HG03108 (cell line): ENCODE data around the gene WDR5.

Experiments
- ATAC-seq: cut with Tn5 transposase; IDR thresholded peaks from one replicate; pipeline ENCODE4 v1.9.1; 2021; ENCODE audit warnings: moderate library complexity; ENCODE audit not compliant: unreplicated experiment

The WDR5 gene

DNA sequence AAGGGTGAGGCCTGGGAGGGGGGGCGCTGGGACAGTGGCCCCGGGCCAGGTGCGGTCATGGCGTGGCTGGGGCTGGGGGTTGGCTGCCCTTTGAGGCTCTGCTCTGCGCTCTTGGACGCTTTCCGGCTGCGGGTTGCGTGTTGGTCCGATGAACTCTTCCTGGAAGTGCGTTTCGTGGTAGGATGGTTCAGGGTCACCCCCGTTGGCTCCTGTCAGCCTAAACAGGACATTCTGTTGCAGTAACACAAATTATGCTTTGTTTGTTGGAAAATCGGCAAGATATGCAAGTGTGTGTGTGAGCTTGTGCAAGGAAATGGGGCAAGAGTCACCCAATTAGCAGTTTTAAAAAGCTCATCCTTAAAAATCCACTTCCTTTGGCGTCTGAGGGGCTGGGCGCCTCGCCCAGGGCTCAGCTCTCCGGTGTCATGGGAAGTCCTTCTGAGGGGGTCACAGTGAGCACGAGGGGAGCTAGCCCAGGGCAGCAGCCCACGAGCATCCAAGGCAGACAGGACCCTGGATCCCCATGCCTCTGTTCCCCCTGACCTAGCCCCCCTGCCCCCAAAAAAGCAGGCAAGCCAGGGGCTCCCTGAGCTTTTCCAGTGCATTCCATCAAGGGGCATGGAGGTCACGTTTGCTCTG is 50.7 kb downstream of the WDR5 start:
- no peak for ATAC-seq

- no peak for ATAC-seq
Measured at GRCh38 chr9:134187110-134187531, 51.2 kb downstream of the WDR5 start.

GRCh38 chr9:134187891-134188385 is 52.1 kb downstream of the WDR5 start:
- ATAC-seq, result no peak

GRCh38 chr9:134188386-134189144 is 52.7 kb downstream of the WDR5 start:
- ATAC-seq, result no peak

- no peak for ATAC-seq
Measured at GRCh38 chr9:134189145-134189469, 53.2 kb downstream of the WDR5 start.

GRCh38 chr9:134189470-134190231 is 53.8 kb downstream of the WDR5 start:
- ATAC-seq, result no peak

DNA sequence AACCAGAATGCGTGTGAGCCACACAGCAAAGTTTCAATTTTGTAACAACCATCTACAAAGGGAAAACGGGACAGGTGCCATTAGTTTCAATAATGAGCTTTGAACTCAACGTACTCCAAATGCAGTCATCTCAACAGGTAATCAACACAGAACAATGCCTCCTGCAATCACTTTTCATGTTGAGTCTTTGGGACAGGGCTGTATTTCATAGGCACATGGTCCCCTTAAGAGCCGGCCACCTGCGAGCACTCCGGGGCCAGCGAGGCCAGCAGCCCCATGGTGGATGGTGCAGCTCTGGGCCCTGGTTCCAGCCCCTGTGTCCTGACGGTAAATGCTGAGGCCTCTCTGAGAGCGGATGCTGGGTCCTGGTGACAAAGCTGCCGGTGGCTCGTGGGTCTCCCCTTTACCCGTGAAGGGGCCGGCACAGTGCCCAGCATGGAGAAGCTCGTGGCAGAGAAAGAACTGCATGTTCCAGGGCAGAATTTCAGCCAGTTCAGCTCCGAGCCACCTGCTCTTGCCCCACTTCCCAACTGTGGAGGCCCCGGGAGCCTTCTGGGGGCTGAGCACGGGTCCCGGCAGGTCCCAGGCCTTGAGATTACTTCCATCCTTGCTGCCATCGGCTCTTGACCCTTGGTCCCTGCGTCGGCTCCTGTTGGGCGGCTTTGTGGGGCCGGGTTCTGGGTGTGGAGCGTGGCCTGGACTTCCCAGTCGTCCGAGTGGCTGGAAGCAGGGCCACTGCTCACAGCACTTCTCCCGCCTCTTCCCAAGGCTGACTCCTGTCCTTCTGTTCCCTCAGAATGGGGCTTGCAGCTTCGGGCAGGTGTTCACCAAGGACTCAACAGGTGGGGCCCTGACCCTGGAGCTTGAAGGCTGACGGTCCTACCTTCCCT is 54.6 kb downstream of the WDR5 start:
- no peak for ATAC-seq

DNA sequence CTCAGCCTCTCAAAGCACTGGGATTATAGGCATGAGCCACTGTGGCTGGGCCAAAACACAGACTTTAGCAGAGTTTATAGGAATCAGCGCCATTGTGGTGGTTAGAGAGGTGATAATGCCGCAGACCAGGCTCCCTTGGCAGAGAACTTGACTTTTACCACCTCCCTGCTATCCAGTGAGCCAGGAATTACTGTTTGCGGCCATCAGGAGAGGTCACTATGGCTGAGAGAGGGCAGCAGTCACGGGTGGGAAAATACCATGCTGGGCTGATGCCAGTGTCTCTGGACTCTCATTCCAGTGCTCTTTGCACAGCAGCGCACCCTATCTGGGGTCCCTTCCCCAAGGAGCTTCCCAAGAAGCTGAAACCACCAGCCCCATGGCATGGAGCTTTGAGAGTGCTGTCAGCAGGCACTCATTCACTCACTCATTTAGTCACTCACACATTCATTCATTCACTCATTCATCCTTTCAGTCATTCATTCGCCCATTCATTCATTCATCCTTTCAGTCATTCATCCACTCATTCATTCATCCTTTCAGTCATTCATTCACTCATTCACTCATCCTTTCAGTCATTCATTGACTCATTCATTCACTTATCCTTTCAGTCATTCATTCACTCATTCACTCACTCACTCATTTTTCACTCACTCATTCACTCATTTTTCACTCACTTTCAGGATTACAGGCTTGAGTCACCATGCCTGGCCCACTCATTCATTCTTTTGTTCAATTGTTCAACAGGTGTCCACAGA is 55.8 kb downstream of the WDR5 start:
- no peak for ATAC-seq

- ATAC-seq, result no peak
Measured at GRCh38 chr9:134192311-134192950, 56.5 kb downstream of the WDR5 start.

- ATAC-seq, result no peak
Measured at GRCh38 chr9:134192951-134193731, 57.3 kb downstream of the WDR5 start.

DNA sequence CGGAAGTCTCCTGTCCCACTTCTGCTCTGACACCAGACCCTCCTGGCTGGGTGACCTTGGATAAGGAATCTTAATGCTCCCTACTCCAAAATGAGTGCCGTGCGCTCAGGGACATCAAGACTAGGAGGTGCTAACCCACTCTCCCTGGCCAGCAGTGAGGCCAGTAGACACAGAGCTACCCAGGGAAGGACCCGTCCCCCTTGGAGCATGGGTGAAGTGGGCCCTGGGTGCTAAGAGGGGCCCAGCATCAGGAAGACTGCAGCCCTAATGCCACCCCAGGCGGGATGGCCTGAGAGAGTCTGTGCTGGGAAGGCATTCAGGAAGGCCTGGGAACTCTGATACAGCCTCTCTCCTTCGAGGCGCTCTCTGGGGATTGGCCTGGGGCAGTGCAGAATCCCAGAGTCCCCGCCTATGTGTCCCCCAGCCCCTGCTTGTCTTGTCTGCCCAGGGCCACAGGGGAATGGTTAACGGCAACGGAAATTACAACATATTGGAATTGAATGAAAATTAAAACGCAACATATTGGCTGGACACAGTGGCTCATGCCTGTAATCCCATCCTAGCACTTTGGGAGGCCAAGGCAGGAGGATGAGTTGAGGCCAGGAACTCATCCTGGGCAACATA is 58.1 kb downstream of the WDR5 start:
- no peak for ATAC-seq

DNA sequence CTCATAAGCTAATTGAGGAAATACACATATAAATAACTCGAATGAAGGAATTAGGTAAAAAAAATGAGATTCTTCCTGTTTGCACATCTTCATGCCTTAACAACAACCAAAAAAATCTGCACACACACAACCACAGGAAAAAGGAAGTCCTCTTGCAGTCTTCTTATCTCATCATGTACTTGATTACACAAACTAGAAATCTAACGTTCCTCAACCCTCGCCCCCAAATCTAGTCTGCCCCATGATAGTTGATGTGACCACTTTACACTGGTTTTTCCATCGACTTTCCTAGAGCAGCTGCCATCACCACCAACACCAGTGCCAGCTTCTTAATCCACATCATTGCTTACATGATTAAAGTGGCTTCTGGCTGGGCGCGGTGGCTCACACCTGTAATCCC is 59.7 kb downstream of the WDR5 start:
- no peak for ATAC-seq

DNA sequence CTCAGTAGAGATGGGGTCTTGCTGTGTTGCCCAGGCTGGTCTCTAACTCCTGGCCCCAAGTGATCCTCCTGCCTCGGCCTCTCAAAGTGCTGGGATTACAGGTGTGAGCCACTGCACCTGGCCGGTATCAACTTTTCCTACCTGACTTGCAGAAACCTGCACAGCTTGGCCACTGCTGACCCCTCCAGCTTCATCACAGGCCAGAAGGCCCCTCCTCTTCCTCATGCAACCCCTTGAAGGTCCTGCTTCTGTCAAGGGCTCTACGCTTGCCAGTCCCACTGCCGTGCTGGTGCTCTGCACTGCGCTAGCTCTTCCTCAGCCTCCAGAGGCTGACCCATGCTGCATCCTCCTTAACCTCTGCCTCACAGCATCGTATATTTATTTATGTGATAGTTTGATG is 61.0 kb downstream of the WDR5 start:
- ATAC-seq, result no peak

GRCh38 chr9:134198791-134199190 is 62.9 kb downstream of the WDR5 start:
- ATAC-seq, result no peak

DNA sequence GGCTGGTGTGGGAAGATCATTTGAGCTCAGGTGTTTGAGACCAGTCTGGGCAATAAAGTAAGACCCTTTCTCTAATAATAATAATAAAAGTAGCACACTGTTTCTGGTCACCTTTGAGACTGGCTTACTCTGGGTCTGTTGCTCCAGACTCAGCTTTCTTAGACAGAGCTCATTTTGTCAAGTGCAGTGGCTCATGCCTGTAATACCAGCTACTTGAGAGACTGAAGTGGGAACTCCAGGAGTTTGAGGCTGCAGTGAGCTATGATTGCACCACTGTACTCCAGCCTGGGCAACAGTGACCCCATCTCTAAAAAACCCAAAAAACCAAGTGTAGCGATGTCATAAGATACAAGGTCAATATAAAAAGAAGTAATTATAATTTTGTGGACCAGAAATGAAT is 64.8 kb downstream of the WDR5 start:
- ATAC-seq, result no peak

GRCh38 chr9:134203224-134203623 is 67.3 kb downstream of the WDR5 start:
- ATAC-seq, result no peak

- ATAC-seq, result no peak
Measured at GRCh38 chr9:134204041-134204440, 68.2 kb downstream of the WDR5 start.

DNA sequence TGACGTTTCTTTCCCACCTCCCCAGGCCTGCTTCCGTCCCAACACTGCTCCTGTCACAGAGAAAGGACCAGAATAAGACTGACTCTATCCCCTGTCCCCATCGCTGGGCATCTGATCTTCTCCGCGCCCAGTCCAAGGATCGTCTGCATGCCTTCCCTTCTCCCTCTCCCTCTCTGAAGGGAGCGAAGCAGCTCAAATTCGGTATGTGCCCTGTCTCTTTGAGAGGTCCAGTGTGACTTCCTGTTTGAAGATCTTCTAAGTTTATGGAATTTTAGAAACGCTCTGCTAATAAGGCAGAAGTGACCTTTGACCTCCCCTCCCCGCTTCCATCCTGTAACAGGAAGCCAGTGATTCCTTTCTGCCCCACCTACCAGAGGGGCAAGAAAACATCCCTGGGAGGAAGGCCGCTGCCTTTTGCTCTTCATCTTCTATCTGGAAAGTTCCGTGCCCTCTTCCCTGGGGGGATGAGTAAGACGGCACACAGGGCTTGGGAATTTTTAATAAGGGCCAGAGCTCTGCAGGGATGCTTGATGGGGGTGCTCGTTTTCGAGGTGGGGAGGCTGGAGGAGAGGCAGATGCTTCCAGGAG is 69.2 kb downstream of the WDR5 start:
- no peak for ATAC-seq
